CD4-positive, alpha-beta T cell treated with Interleukin-17A for 4 hours (primary cell): ENCODE data around the gene ZC3H7B.
"Not testable (repeated sequence)": the region's sequence is repeated elsewhere in the genome, so short reads cannot be mapped to it uniquely, and the experiment has no call there.

Experiments used
- DNase-seq: peaks from one replicate; pipeline ENCODE4 v3.0.0-alpha.2; 2020; ENCODE audit warnings: mixed read lengths

The ZC3H7B gene

GRCh38 chr22:41301085-41302020, at the start of gene ZC3H7B:
Gene ZC3H7B, plus strand, starts transcription at chr22:41301525. Its CDS starts 19,136 bp downstream, at chr22:41320661.
- peak; percentile 85 for DNase-seq

GRCh38 chr22:41252365-41252764, 49.0 kb upstream of the ZC3H7B start:
- DNase-seq = no peak

- no peak for DNase-seq
Observed at GRCh38 chr22:41254230-41254629, 47.1 kb upstream of the ZC3H7B start.

GRCh38 chr22:41256254-41257253, 44.8 kb upstream of the ZC3H7B start:
- no peak for DNase-seq

- DNase-seq = no peak
Observed at GRCh38 chr22:41257696-41258095, 43.6 kb upstream of the ZC3H7B start.

GRCh38 chr22:41259756-41260155, 41.6 kb upstream of the ZC3H7B start:
- not testable (repeated sequence) for DNase-seq

- DNase-seq = no peak
Observed at GRCh38 chr22:41260871-41261270, 40.5 kb upstream of the ZC3H7B start.

GRCh38 chr22:41261541-41262249, 39.6 kb upstream of the ZC3H7B start:
- DNase-seq = no peak

GRCh38 chr22:41262250-41262765, 39.0 kb upstream of the ZC3H7B start:
- no peak for DNase-seq

GRCh38 chr22:41263704-41264103, 37.6 kb upstream of the ZC3H7B start:
- no peak for DNase-seq

- no peak for DNase-seq
Observed at GRCh38 chr22:41264408-41264941, 36.9 kb upstream of the ZC3H7B start.

GRCh38 chr22:41267958-41268357, 33.4 kb upstream of the ZC3H7B start:
- DNase-seq = no peak

- no peak for DNase-seq
Observed at GRCh38 chr22:41271787-41272186, 29.5 kb upstream of the ZC3H7B start.

GRCh38 chr22:41273128-41273527, 28.2 kb upstream of the ZC3H7B start:
- no peak for DNase-seq

GRCh38 chr22:41274856-41275255, 26.5 kb upstream of the ZC3H7B start:
- DNase-seq = no peak

GRCh38 chr22:41280065-41280464, 21.3 kb upstream of the ZC3H7B start:
- no peak for DNase-seq

- no peak for DNase-seq
Observed at GRCh38 chr22:41280854-41281253, 20.5 kb upstream of the ZC3H7B start.

- DNase-seq = no peak
Observed at GRCh38 chr22:41284465-41284864, 16.9 kb upstream of the ZC3H7B start.

- DNase-seq = peak; percentile 83
Observed at GRCh38 chr22:41285441-41285819, 15.9 kb upstream of the ZC3H7B start.

GRCh38 chr22:41285820-41286638, 15.3 kb upstream of the ZC3H7B start, which contains the start of gene RANGAP1:
Gene RANGAP1, minus strand, starts transcription at chr22:41286187. Its CDS starts 5,143 bp downstream, at chr22:41281044.
- DNase-seq = peak; percentile 98

- peak; percentile 60 for DNase-seq
Observed at GRCh38 chr22:41286639-41287091, 14.7 kb upstream of the ZC3H7B start.
